ENCODE data around the gene ZNF513.
A peak's percentile ranks its signal among the peaks of the same experiment; 100 is the strongest.

Gene ZNF513

GRCh38 chr2:27409321-27410073, 29.0 kb upstream of the ZNF513 start, which contains the start of gene PPM1G:
Gene PPM1G (minus strand): TSS chr2:27409591. CDS start chr2:27409422, 169 bp downstream.
- H3K9me3 Mint-ChIP-seq = peaks cover 9% of the 10 kb centered on the region
- peak; percentile 97 for DNase-seq
- H3K4me3 Mint-ChIP-seq = peak within 1 kb of the TSS; percentile 87
- peaks cover 24% of the 10 kb centered on the region for H3K27me3 Mint-ChIP-seq (ENCODE audit: low read depth, poor library complexity)
- H3K27ac Mint-ChIP-seq = peak within 1 kb of the TSS; percentile 81
- TF ChIP-seq CTCF (IDR thresholded peaks at IDR 0.05) = no peak
- peaks cover 20% of the 10 kb centered on the region for H3K36me3 Mint-ChIP-seq (ENCODE audit: low read depth)
- peaks cover 40% of the 10 kb centered on the region for H3K4me1 Mint-ChIP-seq

- peak overlapping the region; percentile 77 for H3K27ac Mint-ChIP-seq
- peaks cover 27% of the 10 kb centered on the region for H3K36me3 Mint-ChIP-seq (ENCODE audit: low read depth)
- H3K4me1 Mint-ChIP-seq = peaks cover 40% of the 10 kb centered on the region
- peak; percentile 60 for DNase-seq
- TF ChIP-seq CTCF (IDR thresholded peaks at IDR 0.05) = no peak
- H3K9me3 Mint-ChIP-seq = peaks cover 9% of the 10 kb centered on the region
- H3K4me3 Mint-ChIP-seq = peak overlapping the region; percentile 85
- H3K27me3 Mint-ChIP-seq (ENCODE audit: low read depth, poor library complexity) = peaks cover 22% of the 10 kb centered on the region
These were observed 28.2 kb upstream of the ZNF513 start for GRCh38 chr2:27408601-27409320.

- peak overlapping the region; percentile 85 for H3K4me3 Mint-ChIP-seq
- peaks cover 39% of the 10 kb centered on the region for H3K4me1 Mint-ChIP-seq
- peak; percentile 63 for TF ChIP-seq CTCF (IDR thresholded peaks at IDR 0.05)
- peak overlapping the region; percentile 22 for H3K27ac Mint-ChIP-seq
- peak; percentile 31 for DNase-seq
- H3K36me3 Mint-ChIP-seq (ENCODE audit: low read depth) = peaks cover 33% of the 10 kb centered on the region
- peaks cover 18% of the 10 kb centered on the region for H3K27me3 Mint-ChIP-seq (ENCODE audit: low read depth, poor library complexity)
- peaks cover 9% of the 10 kb centered on the region for H3K9me3 Mint-ChIP-seq
These were observed 27.4 kb upstream of the ZNF513 start for GRCh38 chr2:27407798-27408491.

- H3K9me3 Mint-ChIP-seq = peaks cover 4% of the 10 kb centered on the region
- TF ChIP-seq CTCF (IDR thresholded peaks at IDR 0.05) = no peak
- no peaks in the 10 kb centered on the region for H3K27me3 Mint-ChIP-seq (ENCODE audit: low read depth, poor library complexity)
- DNase-seq = no peak
- H3K27ac Mint-ChIP-seq = peak overlapping the region; percentile 74
- H3K36me3 Mint-ChIP-seq (ENCODE audit: low read depth) = peaks cover 48% of the 10 kb centered on the region
- H3K4me1 Mint-ChIP-seq = no peaks in the 10 kb centered on the region
- H3K4me3 Mint-ChIP-seq = no peak overlapping the region
These were observed 20.0 kb upstream of the ZNF513 start for GRCh38 chr2:27400348-27401135.

GRCh38 chr2:27398962-27399361, 18.4 kb upstream of the ZNF513 start:
- Mint-ChIP-seq H3K4me3 (no peak overlapping the region), H3K27me3 (ENCODE audit: low read depth, poor library complexity) (no peaks in the 10 kb centered on the region), H3K9me3 (peaks cover 4% of the 10 kb centered on the region), H3K36me3 (ENCODE audit: low read depth) (peaks cover 54% of the 10 kb centered on the region), H3K27ac (peak overlapping the region; percentile 59), H3K4me1 (no peaks in the 10 kb centered on the region)
- DNase-seq = no peak
- no peak for TF ChIP-seq CTCF (IDR thresholded peaks at IDR 0.05)
